HG02884 (cell line): ENCODE measurements around the gene CTNND1.
"Not testable (repeated sequence)": the region's sequence is repeated elsewhere in the genome, so short reads cannot be mapped to it uniquely, and the experiment has no call there.

Source experiments
- ATAC-seq: cut with Tn5 transposase; IDR thresholded peaks from one replicate; pipeline ENCODE4 v1.9.1; 2021; ENCODE audit warnings: mild to moderate bottlenecking, moderate library complexity; ENCODE audit not compliant: unreplicated experiment

Gene CTNND1

DNA sequence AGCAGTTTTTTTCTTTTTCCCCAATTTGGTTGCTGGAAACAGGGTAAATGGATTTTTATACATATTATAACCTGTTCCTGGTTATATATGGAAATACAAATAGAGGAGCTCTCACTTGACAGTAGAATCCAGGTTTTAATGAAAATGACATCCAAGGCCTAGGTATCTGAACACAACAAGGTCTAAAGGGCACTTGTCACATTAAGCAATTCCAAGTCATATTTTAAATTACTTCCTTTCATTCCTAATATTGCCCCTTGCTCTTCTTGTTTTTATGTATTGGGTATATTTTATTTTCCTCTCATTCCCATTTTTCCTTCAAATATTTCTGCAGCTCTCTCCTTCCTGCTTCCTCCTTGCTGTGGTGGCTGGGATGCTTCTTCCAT lies 27.1 kb downstream of the CTNND1 start:
- ATAC-seq = no peak

DNA sequence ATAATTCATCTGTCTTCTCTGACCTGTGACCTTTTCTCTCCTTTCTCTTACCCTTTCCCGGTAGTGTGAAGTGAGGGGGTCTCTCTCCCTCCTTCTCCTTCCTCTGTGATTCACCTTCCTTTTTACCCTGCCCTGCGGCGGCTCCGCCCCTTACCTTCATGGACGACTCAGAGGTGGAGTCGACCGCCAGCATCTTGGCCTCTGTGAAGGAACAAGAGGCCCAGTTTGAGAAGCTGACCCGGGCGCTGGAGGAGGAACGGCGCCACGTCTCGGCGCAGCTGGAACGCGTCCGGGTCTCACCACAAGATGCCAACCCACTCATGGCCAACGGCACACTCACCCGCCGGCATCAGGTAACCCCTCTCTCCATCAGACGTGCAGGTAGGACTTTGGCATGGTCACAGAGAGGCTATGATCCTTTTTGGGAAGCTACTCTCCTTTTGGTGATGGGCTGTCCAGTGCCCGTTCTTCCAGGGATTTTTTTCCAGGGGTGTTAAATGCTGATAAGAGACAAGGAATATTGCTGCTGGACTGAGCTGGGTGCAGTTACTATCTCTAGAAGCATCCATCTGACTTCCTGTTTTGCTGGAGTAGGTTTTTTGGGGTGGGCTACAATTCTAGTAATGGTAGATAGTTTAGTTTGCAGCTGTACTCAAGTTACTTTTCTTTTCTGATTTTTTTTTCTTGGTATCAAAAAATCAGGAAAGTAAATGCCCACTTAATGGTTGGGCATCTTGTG lies 29.9 kb downstream of the CTNND1 start:
- ATAC-seq = no peak

DNA sequence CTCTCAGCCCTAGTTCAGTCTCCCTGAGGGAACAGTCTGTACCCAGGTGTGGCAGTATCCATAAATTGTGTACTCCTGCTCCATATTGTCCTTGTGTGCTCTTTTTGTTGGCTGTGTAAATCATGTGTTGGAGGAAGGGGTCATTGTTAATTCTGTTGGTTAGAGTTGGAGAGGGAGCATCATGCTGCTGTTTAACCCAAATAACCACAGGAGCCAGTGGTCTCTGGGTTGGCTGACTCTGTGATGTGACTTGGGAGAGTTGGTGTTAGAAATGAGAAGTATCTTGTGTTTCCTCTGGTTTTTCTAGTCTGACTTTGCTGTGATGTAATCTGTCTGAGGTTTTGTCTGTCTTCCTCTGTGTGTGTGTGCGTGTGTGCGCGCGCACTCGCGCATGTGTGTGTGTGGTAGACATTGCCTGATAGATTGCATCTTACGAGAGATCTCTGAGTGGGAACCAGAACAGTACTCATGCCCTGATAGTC lies 30.5 kb downstream of the CTNND1 start:
- peak; percentile 86 for ATAC-seq

DNA sequence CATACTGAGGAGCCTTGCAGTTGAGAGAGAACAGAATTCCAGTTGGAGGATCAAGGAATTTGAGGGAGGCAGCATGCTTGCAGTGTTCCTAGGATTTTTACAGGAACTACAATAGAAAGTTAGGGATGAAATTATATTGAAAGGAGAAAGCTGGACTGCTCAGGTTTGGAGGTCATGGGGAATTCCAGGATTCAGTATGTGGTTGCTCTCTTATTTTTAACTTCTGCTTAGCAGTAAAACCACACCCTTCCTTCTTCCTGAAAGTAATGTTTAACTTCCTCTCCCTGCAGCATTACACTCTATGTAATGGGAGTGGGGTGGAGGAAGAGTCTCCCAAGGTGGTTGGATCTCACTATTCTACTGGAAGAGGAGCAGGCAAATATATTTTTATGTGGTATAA lies 31.3 kb downstream of the CTNND1 start:
- ATAC-seq = no peak

DNA sequence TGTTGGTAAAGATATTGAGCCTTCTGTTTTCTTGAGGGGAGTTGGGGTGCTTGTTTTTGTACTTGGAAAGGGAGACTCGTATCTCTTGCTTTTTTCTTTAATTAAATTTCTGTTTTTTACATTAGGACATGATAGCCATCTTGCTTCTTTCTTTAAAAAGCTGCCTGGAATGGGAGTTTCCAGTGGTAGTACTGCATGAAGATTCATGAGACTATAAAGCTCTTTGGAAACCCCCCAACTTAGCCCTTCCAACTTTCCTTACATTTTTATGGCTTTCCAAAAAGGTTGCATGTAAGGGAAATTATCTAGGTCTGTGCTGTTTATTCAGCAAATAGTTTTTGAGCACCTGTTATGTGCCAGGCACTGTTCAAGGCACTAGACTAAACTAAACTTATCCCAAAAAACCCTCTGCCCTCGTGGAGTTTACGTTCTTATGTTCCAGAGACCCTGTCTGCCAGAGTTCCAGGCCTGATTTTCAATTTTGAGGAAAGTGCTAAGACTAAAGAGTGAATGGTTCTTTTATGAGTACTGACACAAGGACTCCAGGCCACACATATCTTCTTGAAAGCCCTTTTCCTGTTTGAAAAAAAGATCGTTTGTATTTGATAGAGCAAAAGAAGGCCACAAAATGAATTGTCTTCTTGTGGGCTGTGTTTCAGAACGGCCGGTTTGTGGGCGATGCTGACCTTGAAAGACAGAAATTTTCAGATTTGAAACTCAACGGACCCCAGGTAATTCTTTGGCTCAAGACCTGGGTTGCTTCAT lies 31.9 kb downstream of the CTNND1 start:
- ATAC-seq = no peak

DNA sequence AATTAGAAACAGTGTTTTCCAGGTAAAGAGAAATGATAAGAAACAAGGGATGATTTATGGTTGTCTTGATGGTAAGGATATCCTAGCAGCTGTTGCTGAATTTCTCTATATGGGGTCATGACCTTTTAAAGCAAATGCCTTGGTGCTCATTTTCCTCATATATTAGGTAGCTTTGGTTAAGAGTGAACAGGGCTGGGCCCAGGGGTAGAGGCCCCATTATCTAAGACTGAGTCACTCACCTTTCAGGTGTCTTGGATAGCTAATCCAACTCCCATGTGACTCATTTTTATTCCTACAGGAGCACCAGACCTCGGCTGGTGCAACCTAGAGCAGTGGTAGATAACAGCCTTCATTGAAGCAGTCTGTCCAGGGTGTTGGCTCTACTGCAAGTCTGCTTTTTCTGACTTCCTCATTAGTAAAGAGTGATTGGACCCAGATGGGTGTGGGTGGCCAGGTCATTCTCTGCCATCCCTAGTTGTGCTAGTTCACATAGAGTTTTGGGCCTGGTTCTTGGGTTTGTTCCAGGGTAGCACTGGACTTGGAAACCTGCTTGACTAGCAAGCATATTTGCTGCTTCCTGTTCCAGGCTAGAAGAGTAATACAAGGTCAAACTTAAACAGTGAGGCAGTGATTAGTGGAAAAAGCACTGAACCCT lies 37.4 kb downstream of the CTNND1 start:
- peak; percentile 39 for ATAC-seq

DNA sequence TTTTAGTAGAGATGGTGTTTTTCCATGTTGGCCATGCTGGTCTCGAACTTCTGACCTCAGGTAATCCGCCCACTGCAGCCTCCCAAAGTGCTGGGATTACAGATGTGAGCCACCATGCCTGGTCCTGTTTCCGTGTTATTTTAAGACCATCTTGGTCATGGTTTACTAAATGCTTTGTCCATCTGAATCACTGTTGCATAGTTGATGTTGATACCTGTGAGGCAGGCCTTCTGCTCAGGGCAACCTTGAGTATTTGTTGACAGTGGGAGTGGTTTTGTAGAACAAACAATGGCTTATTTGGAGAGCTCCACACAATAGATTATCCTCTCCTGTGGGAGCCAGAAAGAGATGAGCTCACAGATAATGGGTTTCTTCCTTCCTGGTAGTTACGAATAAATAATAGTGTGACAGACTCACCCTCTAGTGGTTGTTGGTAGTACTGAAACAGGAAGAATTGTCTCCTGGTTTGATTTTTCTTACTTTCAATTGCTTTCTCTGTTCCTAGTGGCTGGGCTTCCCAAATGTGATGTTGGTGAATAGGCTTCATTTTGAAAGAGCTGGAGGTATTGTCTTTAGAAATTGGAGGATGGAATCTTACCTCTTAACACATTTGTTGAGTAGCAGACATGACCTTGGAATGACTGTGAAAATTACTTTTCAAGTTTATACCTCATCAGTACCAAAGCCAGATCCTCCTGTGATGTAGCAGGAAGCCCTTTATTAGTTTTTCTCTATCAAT lies 39.0 kb downstream of the CTNND1 start:
- ATAC-seq = peak; percentile 77

DNA sequence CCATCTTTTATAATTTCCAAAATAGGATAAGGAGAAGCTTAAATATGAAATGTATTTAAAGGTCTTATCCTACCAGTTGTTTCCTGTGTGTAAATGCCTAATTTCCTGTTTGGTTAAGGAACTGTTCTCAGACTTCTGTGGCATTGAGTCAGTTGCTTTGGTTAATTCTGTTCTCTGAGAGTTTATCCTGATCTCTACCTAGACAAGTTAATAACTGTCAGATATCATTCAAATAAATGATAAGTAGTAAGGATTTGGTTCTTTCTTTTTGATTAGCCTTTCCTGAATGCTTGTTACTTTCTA lies 39.5 kb downstream of the CTNND1 start:
- no peak for ATAC-seq

DNA sequence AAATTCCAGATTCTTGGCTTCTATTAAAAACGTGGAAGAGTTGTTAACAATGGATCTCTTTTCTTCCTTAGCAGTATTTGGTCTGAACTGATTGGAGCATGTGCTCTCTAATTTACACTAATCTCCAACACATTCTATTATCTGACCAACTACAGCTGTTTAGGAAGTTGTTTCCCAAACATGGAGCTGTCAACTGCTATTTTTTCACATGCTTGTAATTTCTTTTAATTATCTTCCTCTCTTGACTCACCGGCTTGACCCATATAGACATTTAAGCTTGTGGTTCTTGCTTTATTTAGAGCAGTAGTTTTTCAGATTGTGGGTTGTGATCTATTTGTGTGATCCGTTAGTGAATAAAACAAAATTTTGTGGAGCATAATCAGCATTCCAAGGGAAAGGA lies 40.8 kb downstream of the CTNND1 start:
- ATAC-seq = no peak

DNA sequence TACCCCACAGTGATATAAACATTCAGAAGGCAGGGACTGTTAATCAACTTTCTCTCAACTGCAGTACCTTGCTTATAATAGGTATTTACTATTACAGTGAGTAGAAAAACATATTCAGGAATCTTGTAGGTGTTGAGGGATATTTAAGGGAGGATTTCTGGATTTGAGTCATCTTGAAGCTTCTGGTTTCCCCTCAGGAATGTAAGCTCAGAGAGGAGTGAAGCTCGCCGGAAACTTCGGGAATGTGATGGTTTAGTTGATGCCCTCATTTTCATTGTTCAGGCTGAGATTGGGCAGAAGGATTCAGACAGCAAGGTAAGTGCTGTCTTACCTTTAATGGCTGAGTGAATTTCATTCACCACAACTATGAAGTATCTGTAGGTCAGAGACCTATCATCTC lies 42.9 kb downstream of the CTNND1 start:
- no peak for ATAC-seq

DNA sequence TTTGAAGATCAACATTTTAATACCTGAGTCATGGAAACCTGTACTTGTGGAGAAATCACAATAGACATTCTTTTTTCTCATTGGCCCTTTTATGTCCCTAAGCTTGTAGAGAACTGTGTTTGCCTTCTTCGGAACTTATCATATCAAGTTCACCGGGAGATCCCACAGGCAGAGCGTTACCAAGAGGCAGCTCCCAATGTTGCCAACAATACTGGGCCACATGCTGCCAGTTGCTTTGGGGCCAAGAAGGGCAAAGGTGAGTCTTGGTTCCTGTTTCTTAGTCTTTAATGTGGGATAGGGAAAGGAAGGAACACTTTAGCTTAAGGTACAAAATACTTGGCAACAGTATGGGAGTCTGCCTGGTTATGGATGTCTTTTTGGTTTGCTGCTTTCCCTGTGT lies 44.2 kb downstream of the CTNND1 start:
- no peak for ATAC-seq

DNA sequence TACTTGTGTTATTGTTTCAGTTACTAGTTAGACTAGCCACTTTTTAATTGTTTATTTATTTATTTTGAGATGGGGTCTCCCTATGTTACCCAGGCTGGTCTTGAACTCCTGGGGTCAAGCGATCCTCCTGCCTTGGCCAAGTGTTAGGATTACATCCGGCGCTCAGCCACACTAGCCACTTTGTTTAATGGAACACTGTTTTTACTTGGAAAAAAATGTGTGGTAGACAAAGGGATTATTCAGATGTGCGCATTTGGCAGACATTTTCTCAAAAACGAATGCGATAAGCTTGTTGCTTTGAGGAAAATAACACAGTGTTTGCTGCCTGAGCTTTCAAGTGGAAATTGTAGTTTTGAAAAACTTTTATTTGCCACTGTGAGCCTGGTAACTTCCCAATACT lies 51.0 kb downstream of the CTNND1 start:
- ATAC-seq = no peak

DNA sequence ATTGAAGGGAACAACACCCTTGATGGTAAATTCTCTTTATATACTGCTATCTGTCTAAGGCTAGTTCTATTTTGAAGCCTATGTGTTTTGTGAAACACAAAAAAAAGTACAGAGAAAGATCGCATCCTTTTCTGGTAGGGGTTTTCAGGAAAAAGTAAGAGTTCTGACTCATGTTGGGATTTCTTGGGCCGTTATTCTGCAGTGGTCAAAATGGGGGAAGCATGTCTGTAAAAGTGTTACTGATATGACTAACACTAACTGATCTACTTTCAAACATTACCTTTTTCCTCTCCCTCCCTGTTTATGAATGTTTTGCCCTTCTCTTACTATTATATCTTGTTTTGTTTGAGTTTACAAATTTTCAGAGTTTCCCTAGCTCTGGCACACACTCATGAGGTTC lies 53.9 kb downstream of the CTNND1 start:
- ATAC-seq = peak; percentile 92

DNA sequence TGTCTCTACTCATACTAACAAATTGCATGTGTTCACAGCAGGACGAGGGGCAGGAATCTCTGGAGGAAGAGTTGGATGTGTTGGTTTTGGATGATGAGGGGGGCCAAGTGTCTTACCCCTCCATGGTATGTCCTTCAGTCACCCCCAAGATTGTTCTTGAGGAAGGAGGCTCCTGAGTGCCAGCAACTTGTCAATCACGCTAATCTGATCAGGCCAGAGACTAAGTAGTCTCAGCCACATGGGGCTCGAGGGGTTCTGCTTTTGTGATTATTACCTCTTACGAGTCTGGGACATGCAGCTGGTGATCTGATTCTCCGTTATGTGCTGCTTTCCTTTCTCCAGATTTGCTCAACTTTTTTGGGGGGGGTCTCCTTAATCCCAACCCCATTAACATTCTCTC lies 54.3 kb downstream of the CTNND1 start:
- peak; percentile 5 for ATAC-seq

DNA sequence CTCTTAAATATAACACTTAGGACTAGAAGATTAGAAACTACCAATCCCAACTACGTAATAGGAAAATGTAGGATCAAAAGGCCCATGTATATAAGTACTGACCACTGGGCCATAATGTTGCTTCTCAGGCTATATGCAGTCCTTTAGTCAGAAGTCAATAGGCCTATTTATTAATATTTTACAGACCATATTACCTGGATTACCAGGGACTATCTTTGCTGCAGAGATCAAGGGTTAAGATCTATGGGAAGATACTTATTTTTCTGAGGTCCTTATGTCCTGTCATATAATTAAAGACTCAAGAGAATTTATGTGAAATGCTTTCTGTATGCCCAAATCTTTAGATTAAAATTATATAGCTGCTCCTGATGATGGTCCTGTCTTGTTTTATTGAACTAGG lies 57.2 kb downstream of the CTNND1 start:
- ATAC-seq = no peak

DNA sequence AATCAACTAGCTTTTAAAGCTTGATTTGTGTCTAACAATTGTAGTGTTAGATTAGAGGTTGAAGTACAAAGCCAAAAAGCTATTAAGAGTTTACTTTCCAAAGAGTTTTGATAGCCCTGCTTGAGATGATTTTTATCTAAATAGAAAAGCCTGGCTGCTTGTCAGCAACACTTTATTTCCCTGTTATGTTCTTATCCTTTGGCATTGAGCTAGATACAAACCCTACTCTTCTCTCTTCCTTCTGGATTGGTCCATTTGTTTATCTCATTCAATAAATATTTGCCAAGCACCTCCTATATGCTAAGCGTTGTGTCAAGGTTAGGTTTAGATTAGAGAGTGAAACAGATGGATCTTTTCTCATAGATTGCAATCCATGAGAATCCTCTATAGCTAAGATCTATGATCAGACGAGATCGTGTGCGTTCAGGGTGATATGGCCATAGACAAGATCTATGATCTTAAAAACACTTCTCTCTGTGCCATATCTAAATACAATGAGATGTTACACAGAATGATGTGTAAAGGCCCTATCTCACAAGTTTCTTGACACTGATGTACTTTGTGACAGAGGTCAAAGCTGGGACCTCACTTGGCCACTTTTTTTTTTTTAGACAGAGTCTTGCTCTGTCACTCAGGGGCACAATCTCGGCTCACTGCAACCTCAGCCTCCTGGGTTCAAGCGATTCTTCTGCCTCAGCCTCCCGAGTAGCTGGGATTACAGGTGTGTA lies 57.8 kb downstream of the CTNND1 start:
- no peak for ATAC-seq

DNA sequence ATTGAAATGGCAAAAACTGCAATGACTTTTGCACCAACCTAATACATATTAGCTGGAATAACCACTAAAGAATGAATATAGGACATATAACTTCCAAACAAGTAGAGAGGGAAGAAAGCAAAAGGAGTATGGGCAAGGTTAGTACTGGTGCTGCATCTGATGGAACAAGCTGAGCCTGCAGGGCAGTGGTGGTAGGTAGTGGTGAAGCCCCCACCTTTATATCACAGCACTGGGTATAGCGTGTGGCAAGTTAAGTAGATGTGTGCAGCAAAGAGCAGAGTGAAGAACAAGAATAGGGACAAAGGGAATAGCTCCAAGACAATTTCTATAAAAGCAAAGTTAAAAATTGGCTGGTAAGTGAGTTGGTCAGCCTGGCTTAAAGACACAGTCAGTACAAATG lies 62.3 kb downstream of the CTNND1 start:
- ATAC-seq = no peak

DNA sequence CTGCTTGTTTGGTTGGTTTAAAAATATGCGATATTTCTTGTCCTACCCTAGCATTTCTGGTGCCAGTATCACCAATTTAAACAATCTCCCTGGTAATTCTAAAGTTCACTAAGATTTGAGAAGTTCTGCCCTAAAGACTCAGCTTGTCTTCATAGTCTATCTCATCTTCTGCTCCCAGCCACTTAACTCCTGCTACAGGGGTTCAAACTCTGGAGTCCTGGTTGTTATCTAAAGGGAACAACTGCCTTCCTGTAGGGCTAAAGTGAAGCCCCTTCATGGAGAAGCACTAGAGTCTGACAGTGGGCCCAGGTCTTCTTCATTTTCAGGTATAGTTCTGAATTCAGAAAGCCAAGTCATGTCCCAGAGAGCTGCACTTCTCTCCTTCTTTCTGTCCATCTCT lies 73.2 kb downstream of the CTNND1 start:
- ATAC-seq = no peak

DNA sequence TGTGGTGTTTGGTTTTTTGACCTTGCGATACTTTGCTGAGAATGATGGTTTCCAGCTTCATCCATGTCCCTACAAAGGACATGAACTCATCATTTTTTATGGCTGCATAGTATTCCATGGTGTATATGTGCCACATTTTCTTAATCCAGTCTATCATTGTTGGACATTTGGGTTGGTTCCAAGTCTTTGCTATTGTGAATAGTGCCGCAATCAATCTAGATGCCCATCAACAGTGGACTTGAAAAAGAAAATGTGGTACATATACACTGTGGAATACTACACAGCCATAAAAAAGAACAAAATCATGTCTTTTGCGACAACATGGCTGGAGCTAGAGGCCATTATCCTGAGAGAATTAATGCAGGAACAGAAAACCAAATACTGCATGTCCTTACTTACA lies 77.0 kb downstream of the CTNND1 start:
- not testable (repeated sequence) for ATAC-seq

DNA sequence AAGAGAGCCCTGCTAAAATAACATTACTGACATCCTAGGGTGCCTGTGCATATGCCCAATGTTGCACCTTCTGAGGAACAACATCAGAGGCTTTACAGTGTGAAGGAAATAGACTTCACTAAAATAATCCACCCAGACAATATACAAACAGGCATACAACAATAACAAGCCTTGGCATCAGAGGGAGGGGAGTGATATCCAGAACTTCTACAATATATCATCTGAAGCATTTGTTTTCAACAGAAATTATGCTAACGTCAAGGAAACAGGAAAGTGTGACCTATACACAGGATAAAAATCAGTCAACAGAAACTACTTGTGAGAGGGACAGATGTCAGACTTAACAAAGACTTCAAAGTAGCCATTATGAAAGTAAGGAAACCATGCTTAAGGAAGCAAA lies 81.3 kb downstream of the CTNND1 start:
- ATAC-seq = no peak

DNA sequence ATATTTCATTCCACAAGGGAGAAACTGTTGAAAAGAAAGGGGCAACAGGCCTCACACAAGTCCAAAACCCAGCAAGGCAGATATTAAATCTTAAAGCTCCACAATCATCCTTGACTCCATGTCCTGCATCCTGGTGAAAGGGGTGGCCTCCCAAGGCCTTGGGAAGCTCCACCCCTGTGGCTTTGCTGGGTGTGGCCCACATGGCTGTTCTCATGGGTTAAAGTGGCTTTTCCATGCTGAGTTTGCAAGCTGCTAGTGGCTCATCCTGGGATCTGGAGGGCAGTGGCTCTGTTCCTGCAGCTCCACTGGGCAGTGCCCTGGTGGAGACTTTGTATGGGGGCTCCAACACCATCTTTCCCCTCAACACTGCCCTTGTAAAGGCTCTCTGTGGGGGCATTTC lies 106.4 kb downstream of the CTNND1 start:
- ATAC-seq = no peak
